Ecto neural progenitor cell (in vitro differentiated cells): ENCODE data around the gene CHI3L2.

Source experiments
- DNase-seq: peaks from one replicate; pipeline ENCODE4 v3.0.0-alpha.2; 2018; ENCODE audit warnings: low spot score

The CHI3L2 gene, protein sequence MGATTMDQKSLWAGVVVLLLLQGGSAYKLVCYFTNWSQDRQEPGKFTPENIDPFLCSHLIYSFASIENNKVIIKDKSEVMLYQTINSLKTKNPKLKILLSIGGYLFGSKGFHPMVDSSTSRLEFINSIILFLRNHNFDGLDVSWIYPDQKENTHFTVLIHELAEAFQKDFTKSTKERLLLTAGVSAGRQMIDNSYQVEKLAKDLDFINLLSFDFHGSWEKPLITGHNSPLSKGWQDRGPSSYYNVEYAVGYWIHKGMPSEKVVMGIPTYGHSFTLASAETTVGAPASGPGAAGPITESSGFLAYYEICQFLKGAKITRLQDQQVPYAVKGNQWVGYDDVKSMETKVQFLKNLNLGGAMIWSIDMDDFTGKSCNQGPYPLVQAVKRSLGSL

GRCh38 chr1:111227434-111227833 lies at the start of gene CHI3L2:
Gene CHI3L2 (plus strand): TSS chr1:111227713. CDS start chr1:111227730, 17 bp downstream.
- DNase-seq: no peak

DNA sequence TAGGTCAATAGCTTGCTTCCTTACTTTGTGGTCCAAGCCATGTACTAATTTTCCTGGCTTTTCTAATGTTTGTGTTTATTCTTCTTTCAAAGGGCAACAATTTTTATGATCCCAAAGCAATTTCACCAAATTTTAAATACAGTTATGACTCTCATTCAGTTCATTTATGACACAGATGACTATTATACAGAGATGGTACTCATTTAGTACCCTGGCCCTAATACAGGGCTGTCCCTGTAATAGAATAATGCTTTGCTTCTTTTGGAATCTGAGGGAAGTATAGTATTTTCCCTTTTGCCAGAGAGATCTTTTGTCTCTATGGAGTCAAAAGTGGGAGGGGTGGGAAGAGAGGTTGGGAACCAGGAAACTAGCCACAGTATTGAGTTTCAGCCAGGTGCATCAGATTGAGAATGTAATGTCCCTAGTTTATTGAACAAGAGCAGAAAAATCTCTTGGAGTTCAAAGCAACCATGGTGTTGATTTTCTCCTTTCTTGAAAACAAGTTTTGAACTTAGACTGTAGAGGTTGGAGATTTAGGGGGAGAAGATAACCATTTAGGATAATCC lies 47.5 kb upstream of the CHI3L2 start:
- no peak for DNase-seq

- no peak for DNase-seq
Observed at GRCh38 chr1:111182052-111182451, 45.5 kb upstream of the CHI3L2 start.

- no peak for DNase-seq
Observed at GRCh38 chr1:111183308-111184069, 44.0 kb upstream of the CHI3L2 start.

- no peak for DNase-seq
Observed at GRCh38 chr1:111184663-111185062, 42.9 kb upstream of the CHI3L2 start.

- DNase-seq: no peak
Observed at GRCh38 chr1:111190931-111191451, 36.5 kb upstream of the CHI3L2 start.

DNA sequence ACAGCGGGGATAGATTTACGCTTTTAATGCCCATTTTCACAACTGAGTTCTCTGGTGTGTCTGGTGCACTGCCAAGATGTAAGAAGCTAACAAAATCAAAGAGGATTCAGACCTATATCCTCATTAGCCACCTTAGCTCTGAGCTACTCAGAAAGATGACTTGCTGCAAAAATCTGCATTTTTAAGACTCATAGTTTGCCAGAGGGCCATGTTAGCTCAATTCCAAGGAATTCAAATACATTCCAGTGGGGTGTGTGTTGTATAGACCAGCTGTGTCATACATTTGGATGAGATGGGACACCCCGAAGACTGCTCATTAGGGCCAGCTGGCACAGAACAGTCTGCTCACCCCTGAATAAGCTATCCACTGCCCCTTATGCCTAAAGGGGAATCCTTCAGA lies 36.0 kb upstream of the CHI3L2 start:
- DNase-seq: no peak

DNA sequence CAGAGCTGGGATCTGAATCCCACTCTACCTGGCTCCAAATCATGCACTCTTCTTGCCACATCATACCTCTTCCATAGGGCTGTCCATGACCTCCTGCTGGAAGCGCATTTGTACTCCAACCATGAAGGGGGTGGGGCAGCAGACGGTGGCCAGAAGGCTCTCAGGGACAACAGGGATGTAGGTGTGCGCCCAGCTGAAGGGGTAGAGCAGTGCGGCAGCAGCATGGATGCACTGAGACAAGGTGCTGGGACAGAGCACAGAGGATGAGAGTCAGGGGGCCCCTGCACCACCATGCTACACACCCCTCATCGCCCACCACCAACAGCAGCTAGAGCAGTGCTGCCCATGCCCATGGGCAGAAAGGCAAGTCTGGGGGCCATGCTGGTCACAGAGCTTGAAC lies 35.4 kb upstream of the CHI3L2 start:
- DNase-seq: no peak

DNA sequence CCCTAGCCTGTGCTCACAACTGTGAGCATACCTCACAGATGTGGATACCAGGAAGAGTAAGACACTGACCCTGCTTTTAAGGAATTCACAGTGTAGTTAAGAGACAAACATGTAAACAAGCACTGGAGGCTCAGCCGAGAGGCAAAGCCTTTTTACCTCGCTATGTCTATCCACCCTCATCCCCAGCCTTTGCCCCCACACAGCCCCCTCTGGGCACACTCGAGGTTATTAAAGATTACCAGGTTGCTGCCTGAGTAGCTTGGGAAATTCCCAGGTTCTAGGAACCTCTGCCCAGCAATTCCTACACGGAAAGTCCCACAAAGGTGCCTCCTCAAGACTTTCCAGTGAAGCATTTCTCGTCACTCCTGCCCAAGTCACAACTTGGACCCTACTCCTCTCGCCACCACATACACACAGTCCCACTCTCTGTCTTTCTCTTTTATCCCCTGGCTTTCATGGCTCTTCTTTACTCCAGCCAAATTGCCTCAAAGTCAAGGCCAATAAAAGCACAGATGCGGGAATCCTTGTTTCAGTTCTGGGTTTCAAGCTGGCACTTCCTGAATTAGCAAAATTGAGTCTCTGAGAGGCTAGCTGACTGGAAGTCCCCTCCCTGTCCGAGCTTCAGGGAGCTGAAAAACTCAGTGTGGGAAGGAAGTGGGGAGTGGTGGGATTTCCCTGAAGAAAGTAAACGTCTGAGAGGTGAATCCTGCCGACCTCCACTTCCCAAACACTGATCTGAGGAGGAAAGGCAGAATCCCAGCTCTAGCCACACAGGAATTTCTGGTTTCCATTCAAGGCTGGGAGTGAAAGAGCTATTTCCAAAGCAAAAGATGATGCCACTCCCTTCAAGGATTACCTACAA lies 34.6 kb upstream of the CHI3L2 start:
- DNase-seq: no peak

- DNase-seq: no peak
Observed at GRCh38 chr1:111193712-111194480, 33.6 kb upstream of the CHI3L2 start.

GRCh38 chr1:111195002-111195684 lies 32.4 kb upstream of the CHI3L2 start:
- no peak for DNase-seq

DNA sequence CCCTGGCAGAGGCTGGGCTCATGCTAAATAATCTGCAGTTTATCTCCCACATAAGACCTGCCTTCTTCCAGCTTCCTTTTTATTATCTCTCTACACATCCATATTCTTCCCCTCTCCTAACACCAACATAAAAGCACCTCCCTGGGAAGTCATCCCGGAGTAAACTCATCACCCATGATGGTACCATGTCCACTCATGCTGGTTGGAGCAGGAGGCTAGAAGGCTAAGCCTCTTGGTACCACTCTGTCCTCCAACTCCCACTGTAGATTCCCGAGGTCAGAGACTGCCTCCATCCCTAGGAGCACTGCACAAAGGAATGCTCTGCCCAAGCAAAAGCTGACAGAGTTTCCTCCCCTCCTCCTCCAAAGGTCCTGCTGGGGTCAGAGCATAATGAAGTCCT lies 31.3 kb upstream of the CHI3L2 start:
- no peak for DNase-seq

DNA sequence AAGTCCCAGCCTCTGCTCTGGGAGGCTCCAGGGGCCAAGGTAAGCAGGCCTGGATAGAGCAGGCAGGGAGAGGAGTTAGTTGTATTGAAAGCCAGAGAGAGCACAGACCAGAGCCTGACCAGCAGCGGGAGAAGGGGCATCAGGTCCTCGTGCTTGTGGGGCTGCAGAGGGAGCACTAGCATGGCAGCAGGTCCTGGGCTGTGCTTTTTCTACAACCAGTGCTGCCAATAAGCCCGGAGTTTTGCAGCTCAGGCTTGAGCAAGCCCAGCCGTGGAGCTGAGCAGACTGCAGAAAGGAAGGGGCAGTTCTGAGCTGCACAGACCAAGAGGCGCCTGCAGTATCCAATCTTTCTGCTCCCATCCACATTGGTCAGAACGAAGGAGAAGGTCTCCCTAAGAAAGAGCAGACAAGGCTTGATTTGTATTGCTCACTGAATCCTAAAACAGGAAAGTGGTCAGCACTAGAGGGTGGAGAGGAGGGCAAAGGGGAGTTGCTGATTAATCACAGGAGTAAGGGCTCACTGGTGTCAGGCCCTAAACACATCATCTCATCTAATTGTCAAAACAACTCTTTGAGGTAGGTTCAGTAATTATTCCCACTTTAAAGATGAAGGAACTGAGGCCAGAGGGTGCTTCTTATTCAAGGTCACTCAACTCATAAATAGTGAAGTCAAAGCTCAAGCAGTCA lies 29.8 kb upstream of the CHI3L2 start:
- DNase-seq: no peak

GRCh38 chr1:111198836-111199235 lies 28.7 kb upstream of the CHI3L2 start:
- no peak for DNase-seq

DNA sequence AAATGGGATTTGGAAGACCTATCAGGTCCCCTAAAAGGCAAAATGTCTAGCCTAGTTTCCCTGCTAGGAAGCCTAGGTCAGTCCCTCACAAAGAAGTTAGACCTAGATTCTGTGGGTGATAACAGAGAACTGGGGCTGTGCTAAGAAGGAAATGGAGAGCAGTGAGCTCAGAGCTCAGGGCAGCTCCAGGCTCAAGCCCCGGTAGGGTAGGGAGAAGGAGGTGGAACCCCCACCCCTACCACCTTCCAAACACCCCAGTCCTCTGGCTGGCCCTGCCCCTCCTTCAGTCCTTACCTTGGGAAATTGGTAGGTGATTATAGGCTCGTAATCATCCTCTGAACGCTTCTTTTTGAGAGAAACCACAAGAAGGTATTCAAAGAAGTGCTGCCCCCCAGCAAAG lies 28.2 kb upstream of the CHI3L2 start:
- DNase-seq: no peak

DNA sequence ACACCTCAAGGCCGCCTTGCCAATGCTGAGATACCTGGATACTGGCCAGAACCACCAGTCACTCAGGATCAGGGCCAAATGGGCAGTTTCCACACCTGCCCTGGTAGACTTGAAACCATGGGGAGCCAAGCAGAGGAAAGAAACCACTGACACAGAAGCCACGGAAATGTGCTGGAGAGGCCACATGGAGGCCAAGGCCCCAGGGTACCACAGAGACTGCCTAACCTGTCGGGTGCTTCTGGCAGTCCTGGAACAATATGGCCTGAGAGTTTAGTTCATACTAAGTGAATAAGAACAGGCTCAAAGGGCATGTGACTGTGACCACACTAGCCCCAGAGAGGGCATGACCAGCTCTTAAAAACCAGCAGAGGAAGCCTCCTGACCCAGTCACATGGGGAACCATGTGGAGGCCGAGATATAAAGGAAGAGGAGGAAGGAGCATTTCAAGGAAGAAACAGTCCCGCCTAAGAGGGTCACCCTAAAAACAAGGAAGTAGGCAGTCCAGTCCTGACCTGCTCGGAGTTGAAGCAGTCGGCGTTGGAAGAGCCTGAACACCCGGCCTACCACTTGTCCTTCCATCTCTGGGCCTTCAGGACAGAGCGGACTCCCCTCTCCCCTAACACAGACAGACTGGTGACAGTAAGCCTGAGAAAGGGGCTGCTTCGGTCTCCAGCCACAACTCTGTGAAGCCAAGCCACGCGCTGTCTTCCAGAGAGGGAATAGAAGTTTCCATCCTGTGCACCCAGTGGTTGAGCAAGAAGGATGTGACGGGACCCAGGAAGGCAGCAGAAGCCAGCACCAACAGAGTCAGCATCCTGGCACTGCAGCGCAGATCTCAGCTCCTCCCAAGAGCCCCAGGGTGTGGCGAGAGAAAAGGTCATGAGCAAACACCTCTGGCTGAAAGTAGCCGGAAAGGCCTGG lies 27.4 kb upstream of the CHI3L2 start, which contains the start of gene DENND2D:
DENND2D (minus strand) TSS at position 766 of the 921 bp plus-strand sequence; CDS start at position 579, 187 bp downstream.
- no peak for DNase-seq

DNA sequence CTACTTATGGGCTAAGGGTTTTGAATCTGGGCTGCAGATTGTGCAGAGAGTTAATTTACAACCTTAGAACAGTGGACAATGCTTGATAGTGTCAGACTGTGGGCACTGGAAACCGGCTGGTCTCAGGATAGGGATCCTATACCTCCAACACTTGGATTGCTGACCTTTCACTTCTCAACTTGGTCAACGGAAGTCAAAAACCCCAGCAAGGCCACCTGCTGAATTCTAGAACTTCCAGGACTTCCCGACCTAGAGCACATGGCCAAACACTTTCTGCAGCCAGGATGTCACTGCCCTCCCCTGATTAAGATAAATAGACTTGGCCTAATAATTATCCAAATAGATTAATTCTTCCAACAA lies 26.7 kb upstream of the CHI3L2 start:
- DNase-seq: no peak

- no peak for DNase-seq
Observed at GRCh38 chr1:111201275-111202090, 26.0 kb upstream of the CHI3L2 start.
